ENCODE data around the gene TEF.

Gene TEF

DNA sequence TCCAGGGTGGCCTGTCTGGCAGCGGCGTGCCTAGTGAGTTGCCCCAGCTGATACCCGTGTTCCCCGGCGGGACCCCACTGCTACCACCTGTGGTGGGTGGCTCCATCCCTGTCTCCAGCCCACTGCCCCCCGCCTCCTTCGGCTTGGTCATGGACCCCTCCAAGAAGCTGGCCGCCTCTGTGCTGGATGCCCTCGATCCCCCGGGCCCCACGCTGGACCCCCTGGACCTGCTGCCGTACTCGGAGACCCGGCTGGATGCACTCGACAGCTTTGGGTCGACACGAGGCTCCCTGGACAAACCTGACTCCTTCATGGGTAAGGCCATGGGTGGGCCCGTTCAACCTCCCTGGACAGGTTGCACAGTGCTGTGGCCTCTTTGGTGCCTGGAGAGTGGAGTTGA, 41.9 kb upstream of the TEF start:
- peak overlapping the region; percentile 12; the same call in 1 of the 2 replicates for H3K27ac ChIP-seq
- TF ChIP-seq, protein P1, sequence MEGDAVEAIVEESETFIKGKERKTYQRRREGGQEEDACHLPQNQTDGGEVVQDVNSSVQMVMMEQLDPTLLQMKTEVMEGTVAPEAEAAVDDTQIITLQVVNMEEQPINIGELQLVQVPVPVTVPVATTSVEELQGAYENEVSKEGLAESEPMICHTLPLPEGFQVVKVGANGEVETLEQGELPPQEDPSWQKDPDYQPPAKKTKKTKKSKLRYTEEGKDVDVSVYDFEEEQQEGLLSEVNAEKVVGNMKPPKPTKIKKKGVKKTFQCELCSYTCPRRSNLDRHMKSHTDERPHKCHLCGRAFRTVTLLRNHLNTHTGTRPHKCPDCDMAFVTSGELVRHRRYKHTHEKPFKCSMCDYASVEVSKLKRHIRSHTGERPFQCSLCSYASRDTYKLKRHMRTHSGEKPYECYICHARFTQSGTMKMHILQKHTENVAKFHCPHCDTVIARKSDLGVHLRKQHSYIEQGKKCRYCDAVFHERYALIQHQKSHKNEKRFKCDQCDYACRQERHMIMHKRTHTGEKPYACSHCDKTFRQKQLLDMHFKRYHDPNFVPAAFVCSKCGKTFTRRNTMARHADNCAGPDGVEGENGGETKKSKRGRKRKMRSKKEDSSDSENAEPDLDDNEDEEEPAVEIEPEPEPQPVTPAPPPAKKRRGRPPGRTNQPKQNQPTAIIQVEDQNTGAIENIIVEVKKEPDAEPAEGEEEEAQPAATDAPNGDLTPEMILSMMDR (conservative IDR thresholded peaks at IDR 0.05; ENCODE audit: low read depth): no peak
- DNase-seq (ENCODE audit: low spot score): no peak
- CTCF ChIA-PET: interaction anchor here (0.6 kb wide), 1 partner anchor 343 kb away, joined by 4 read pairs; no protein-coding TSS in a partner anchor
- POLR2A ChIA-PET (ENCODE audit: low non-redundant PET): no interaction called here

DNA sequence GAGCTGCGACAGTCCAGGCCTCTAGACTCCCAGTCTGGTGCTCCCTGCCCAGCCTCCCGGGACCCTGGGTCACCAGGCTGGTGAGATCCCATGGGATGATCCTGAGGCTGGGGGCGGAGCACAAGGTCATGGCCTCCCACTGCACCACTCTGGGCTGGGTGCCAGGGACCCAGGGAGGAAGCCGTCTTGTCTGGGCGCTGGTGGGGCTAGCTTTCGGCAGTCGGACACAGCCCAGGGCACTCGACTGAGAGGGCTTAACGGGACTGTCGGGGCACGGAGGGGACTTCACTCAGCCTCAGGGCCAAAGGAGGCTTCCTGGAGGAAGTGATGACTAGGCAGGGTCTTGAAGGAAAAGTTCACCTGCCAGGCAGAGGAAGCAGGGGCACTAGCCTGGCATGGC, 41.4 kb upstream of the TEF start:
- POLR2A ChIA-PET (ENCODE audit: low non-redundant PET): no interaction called here
- H3K27ac ChIP-seq: peak overlapping the region; percentile 12; the same call in 1 of the 2 replicates
- no peak for DNase-seq (ENCODE audit: low spot score)
- CTCF ChIA-PET: no interaction called here
- TF ChIP-seq, protein P1 (conservative IDR thresholded peaks at IDR 0.05; ENCODE audit: low read depth): no peak

DNA sequence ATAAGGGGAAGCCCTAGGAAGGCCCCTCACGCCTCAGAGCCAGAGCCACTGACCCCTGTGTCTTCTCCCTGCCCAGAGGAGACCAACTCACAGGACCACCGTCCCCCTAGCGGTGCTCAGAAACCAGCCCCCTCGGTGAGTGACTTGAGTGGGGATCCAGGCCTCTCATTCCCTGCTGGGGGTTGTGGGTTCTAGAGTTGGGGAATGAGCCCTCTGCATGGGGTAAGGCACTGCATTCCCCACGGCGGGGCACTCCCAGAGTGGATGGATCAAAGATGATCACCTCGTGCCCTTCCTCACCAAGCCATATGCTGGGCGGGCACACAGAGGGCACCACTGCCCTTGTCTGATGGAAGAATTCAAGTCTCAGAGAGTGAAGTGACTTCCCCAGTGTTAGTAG, 40.7 kb upstream of the TEF start:
- ChIA-PET CTCF (no interaction called here), POLR2A (ENCODE audit: low non-redundant PET) (no interaction called here)
- DNase-seq (ENCODE audit: low spot score): no peak
- peak overlapping the region; percentile 12; the same call in 1 of the 2 replicates for H3K27ac ChIP-seq
- TF ChIP-seq, protein P1 (conservative IDR thresholded peaks at IDR 0.05; ENCODE audit: low read depth): no peak

DNA sequence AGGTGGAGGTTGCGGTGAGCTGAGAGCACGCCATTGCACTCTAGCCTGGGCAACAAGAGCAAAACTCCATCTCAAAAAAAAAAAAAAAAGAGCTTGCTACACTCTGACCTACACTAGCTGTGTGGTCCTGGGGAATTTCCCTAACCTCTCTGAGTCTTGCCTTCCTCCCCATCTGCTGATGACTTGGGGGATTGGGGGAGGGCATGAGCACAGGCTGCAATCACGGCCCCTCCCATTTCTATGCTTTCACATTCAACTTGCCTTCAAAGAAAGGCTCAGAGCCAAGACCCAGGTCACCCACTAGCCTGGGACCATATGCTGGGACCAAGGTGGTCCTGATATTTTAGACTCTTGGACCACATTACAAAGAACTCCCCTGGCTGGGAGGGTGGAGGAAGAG, 39.8 kb upstream of the TEF start:
- ChIA-PET CTCF (no interaction called here), POLR2A (ENCODE audit: low non-redundant PET) (no interaction called here)
- no peak for DNase-seq (ENCODE audit: low spot score)

DNA sequence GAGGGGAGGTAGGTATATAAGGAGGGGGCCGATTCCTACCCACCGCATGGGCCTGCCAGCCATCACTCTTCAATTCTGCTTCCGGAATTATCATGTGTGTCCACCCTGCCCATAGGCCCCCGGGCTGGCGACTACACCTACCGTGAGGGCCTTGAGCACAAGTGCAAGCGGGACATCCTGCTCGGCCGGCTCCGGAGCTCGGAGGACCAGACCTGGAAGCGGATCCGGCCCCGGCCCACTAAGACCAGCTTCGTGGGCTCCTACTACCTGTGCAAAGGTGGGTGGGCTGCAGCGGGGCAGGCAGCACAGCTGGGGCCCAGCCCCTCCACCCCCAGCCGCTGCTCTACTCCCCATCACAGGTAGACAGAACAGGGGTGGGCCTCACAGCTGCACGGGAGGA, 38.4 kb upstream of the TEF start:
- TF ChIP-seq, protein P1 (conservative IDR thresholded peaks at IDR 0.05; ENCODE audit: low read depth): no peak
- peak overlapping the region; percentile 19; the same call in 1 of the 2 replicates for H3K27ac ChIP-seq
- CTCF ChIA-PET: interaction anchor here (0.6 kb wide), 1 partner anchor 35 kb away, joined by 5 read pairs; no protein-coding TSS in a partner anchor
- no peak for DNase-seq (ENCODE audit: low spot score)
- POLR2A ChIA-PET (ENCODE audit: low non-redundant PET): no interaction called here

More for the DNA sequence above, 39.8 kb upstream of the TEF start:
- peak overlapping the region; percentile 19 for H3K27ac ChIP-seq
- TF ChIP-seq, protein P1 (conservative IDR thresholded peaks at IDR 0.05; ENCODE audit: low read depth): no peak

DNA sequence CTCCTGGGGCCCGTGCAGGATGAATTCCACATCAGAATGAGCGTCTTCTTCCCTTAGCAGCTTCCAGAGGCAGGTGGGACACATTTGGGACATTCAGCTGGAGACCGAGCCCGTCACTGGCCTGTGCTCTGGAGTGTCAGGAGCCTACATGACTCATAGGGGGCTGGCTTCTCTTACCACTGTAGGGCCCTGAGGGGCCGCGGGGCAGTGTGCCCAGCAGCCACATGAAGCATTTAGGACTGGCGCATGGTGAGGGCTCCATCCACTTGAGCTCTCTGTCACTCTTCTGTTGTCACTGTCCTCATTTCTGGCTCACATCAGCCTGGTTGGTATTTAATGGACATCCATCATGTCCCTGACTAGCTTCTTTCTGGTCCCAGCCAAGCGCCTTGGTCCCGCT, 38.0 kb upstream of the TEF start:
- CTCF ChIA-PET: interaction anchor here (0.6 kb wide), 1 partner anchor 87 kb away, joined by 3 read pairs; no protein-coding TSS in a partner anchor
- H3K27ac ChIP-seq: no peak overlapping the region
- POLR2A ChIA-PET (ENCODE audit: low non-redundant PET): no interaction called here
- TF ChIP-seq, protein P1 (conservative IDR thresholded peaks at IDR 0.05; ENCODE audit: low read depth): no peak
- DNase-seq (ENCODE audit: low spot score): no peak
